ENCODE measurements around the gene SPOCK1.

SPOCK1 gene

DNA sequence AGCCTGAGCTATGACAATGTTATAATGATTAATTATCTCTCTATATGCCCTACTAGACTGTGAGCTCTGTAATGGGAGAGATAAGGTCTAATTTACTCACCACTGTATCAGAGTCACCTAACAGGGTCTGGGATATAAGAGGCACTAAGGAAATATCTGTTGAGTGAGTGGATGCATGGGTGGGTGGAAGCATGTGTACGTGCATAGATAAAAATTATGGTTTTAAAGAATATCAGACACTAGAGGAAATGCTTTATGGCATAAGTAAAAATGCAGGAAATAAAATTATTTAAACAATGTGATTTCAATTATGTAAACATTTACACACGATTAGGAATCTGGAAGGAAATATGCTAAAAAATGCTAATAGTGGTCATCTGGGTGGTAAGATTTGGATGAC is 137.8 kb downstream of the SPOCK1 start:
- DNase-seq (ENCODE audit: low spot score) = no peak

GRCh38 chr5:137360607-137361006 is 138.5 kb downstream of the SPOCK1 start:
- DNase-seq (ENCODE audit: low spot score) = no peak

GRCh38 chr5:137359941-137360340 is 139.2 kb downstream of the SPOCK1 start:
- no peak for DNase-seq (ENCODE audit: low spot score)

DNA sequence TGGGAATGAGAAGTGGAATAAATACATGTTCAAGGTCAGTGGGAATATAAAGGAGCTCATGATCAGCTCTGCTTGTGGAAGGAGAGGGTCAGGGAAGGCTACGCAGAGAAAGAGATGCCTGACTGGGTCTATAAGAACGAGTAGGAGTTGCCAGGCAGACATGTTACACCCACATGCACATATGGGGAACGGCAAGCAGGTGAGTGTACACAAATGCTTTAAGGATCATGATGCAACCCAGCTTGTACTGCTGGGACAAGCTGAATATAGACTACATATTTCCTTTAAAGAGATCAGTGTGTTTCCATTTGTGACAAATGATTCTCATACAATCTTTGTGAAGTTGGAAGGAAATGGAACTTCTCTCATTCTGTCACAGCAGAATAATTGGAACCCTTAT is 141.7 kb downstream of the SPOCK1 start:
- no peak for DNase-seq (ENCODE audit: low spot score)

DNA sequence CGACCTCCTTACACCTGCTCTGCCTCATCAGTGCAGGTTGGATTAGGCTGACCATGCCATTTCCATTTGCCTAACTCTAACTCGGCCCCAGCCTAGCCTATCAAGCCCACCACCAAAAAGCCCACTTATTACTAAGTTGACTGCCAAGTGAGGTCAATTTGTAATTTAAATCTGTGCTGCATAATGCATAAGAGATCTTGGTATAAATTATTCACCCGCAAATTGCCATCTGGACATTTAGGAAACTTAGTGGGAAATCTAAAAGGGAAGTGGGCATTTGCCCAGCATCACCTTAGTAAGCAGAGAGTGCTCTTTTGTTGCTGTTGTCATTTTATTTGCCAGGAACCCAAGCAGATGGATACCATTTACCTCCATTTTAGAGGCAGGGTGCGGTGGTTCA is 143.0 kb downstream of the SPOCK1 start:
- DNase-seq (ENCODE audit: low spot score) = no peak

DNA sequence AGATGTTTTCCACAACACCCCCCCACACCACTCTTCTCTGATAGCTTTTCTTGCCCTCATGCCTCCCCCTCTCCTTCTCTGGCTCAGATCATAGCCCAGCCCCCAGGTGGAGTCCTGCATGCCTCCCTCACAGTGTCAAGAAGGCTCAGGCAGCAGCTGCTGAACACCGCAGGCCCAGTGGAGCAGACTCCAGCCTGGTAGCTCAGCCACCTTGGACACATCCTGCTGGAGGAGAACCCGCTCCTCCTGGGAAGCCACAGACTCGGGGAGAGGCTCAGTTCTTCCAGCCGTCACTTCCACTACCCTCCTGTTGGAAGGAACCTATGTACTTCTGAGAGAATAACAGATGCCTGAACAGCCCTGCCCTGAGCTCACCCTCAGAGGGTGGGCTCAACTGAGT is 143.4 kb downstream of the SPOCK1 start:
- DNase-seq (ENCODE audit: low spot score) = no peak

DNA sequence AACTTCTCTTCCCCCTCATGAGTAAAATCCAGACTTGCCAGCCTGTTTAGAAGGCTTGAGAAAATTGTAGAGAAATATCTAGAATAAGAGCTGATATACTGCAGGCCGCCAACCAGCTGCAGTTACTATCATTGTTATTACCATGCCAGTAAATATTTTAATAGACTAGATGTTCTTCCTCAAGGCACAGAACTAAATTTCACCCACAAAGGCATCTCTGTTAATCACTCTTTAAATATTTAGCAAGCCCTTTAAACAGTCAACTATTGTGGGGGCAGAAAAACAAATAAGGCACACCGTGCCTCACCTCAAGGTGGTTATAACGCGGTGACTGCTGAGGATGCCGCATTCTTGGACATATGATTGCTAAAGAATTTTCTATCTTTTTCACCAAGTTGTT is 147.0 kb downstream of the SPOCK1 start:
- no peak for DNase-seq (ENCODE audit: low spot score)

- DNase-seq (ENCODE audit: low spot score) = no peak
These were observed 148.3 kb downstream of the SPOCK1 start for GRCh38 chr5:137350791-137351190.

DNA sequence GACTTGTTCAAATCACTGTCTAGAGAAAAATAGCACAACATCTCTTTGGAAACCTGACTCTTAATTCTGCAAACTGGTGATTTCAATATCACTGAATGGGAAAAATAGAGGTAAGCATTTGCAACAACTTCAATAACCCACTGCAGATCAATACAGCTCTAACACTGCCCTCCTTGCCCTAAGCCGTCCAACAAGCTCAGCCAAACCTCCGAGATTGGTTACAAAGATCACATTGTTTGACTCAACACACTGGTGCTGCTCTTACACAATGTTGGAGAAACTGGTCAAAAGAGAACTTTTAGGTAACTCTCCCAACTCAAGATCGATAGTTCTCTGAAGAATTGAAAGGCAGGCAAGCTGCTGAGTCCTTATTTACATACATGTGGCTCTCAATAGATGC is 150.4 kb downstream of the SPOCK1 start:
- DNase-seq (ENCODE audit: low spot score) = no peak

DNA sequence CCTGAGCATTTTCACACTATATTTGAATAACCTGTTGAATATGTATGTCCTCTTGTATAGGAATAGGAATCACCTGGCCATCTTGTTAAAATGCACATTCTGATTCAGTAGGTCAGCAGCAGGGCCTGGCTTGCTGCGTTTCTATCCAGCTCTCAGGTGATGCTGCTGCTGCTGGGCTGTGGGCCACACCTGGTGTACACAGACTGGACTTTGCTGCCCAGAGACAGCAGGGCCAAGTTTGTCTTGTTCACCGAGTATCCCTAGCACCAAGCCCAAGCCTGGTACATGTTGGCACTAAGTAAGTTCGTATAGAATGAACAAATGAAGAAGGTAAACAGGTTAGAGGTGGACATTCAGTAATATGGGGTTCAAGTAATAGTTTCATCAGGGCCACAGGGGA is 151.3 kb downstream of the SPOCK1 start:
- no peak for DNase-seq (ENCODE audit: low spot score)

DNA sequence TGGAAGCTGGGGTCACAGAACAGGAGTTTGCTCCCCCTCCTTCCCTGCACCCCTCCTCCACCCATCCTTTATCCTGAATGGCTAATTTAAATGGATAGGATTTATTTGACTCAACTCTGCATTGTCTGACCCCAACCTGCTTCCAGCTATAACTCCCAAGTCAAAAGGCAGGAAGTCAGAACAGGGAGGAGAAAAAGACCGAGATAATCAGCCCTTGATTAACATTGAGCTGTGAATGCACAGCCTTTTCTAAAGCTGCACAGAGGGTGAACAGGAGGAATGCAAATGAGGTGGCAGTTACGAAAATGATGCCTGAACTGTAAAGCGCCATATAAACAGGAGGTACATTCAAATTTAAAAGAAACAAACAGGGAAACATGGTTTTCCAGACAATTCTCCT is 152.8 kb downstream of the SPOCK1 start:
- no peak for DNase-seq (ENCODE audit: low spot score)

- no peak for DNase-seq (ENCODE audit: low spot score)
These were observed 153.7 kb downstream of the SPOCK1 start for GRCh38 chr5:137345396-137345795.

- peak; percentile 10 for DNase-seq (ENCODE audit: low spot score)
These were observed 154.3 kb downstream of the SPOCK1 start for GRCh38 chr5:137344723-137345322.

- no peak for DNase-seq (ENCODE audit: low spot score)
These were observed 155.1 kb downstream of the SPOCK1 start for GRCh38 chr5:137344021-137344420.

GRCh38 chr5:137342764-137343163 is 156.4 kb downstream of the SPOCK1 start:
- no peak for DNase-seq (ENCODE audit: low spot score)

DNA sequence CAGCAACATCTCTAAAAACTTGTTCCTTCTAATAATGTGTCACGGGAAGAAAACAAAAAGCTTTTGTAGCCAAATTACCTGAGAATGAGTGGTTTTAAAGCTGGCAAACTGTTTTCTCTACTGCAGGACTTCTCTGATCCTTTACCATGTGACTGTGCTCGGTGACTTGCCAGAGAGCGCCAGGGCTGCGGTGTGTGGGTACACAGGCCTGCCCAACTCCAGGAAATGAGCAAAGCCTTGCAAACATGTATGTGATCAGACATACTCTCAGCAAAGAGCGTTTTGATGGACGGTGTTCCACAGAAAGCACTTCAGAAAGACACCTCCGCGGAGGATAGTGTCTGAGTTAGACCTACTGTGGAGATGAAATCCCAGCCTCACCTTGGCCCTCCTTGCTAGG is 157.3 kb downstream of the SPOCK1 start:
- no peak for DNase-seq (ENCODE audit: low spot score)

DNA sequence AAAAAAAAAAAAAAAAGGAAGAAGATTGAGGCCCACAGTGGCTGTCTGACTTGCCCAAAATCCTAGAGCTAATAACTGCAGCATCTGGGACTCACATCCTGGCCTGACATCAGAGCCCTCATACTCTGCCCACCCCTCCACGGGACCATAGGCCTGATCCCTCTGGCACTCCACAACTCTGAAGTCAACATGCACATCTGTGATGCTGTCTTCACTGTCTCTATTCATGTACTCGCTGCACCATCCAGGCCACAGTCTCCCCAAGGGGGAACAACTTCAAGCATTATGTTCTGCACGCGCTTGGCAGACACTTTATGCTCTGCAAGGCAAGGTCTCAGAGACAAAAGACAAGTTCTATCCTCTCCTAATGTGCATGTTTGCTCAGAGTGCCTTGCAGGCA is 158.2 kb downstream of the SPOCK1 start:
- DNase-seq (ENCODE audit: low spot score) = no peak

- no peak for DNase-seq (ENCODE audit: low spot score)
These were observed 162.5 kb downstream of the SPOCK1 start for GRCh38 chr5:137336565-137337120.

GRCh38 chr5:137336161-137336560 is 163.0 kb downstream of the SPOCK1 start:
- no peak for DNase-seq (ENCODE audit: low spot score)

DNA sequence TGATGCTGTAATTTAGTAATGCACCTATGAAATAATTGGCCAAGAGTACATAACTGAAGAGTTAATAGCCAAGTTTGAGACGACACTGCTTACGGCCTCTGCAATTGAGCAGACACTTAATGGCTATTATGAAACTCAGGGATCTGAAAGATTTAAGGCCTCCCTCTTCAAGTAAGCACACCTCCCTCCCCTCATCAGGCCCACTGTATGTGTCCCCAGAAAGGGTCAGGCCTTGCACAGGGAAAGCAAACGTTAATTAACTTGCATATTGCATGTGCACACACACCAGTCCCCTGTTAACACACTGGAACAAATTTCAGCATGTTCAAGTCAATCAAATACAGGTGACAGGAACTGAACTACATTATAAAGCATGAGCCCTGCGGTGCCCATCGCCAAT is 163.6 kb downstream of the SPOCK1 start:
- DNase-seq (ENCODE audit: low spot score) = no peak

- DNase-seq (ENCODE audit: low spot score) = no peak
These were observed 165.2 kb downstream of the SPOCK1 start for GRCh38 chr5:137333928-137334327.

GRCh38 chr5:137333475-137333874 is 165.7 kb downstream of the SPOCK1 start:
- no peak for DNase-seq (ENCODE audit: low spot score)

DNA sequence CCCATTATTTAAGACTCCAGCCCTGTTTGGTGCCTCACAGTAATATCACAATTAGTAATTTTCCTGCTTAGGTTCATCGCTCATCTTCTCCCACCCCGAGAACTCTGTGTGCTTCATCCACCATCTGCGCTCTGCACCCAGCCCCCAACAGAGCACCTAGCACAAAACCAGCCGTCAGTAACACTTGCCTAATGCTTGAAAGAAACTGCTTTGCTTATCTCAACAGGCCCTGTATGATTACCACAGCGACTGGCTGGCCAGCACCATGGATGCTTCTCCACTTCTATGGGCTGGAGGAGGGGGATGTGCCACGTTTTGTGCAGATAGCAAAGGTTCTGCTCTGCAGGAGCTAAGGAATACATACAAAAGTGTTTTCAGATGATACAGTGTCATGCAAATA is 166.8 kb downstream of the SPOCK1 start:
- DNase-seq (ENCODE audit: low spot score) = no peak

GRCh38 chr5:137329586-137330296 is 169.4 kb downstream of the SPOCK1 start:
- DNase-seq (ENCODE audit: low spot score) = no peak
